Hepatocyte (in vitro differentiated cells): ENCODE results near the gene LY6G5B. TPM values are rescaled to one million over a fixed set of nuclear protein-coding genes. Genes with fewer than 3 reads are reported as not detected.
"Not testable (repeated sequence)": the region's sequence is repeated elsewhere in the genome, so short reads cannot be mapped to it uniquely, and the experiment has no call there.

Experiments
- DNase-seq: peaks from one replicate; pipeline ENCODE4 v3.0.0-alpha.2; 2016; ENCODE audit warnings: low spot score
- H2AFZ ChIP-seq: fragments of 200-600 bp; sonication (generic); 2 replicates; pipeline ENCODE4 v1.6.0; 2016; ENCODE audit warnings: antibody characterized with exemption, mild to moderate bottlenecking
- H3K27ac ChIP-seq: fragments of 200-600 bp; sonication (generic); 2 replicates; pipeline ENCODE4 v1.5.1; 2016; ENCODE audit warnings: mild to moderate bottlenecking
- H3K27me3 ChIP-seq: fragments of 200-600 bp; sonication (generic); 2 replicates; pipeline ENCODE4 v1.6.1; 2016
- H3K36me3 ChIP-seq: fragments of 200-600 bp; sonication (generic); replicated peaks from 2 replicates; pipeline ENCODE4 v1.5.1; 2016; ENCODE audit warnings: low read depth; ENCODE audit not compliant: insufficient read depth
- H3K4me1 ChIP-seq: fragments of 200-600 bp; sonication (generic); 2 replicates; pipeline ENCODE4 v1.5.1; 2016; ENCODE audit warnings: mild to moderate bottlenecking, moderate library complexity; ENCODE audit not compliant: insufficient read depth
- H3K4me2 ChIP-seq: fragments of 200-600 bp; sonication (generic); 2 replicates; pipeline ENCODE4 v1.6.0; 2016
- H3K4me3 ChIP-seq: fragments of 200-600 bp; sonication (generic); 2 replicates; pipeline ENCODE4 v1.5.1; 2016; ENCODE audit warnings: mild to moderate bottlenecking
- H3K79me2 ChIP-seq: fragments of 200-600 bp; sonication (generic); 2 replicates; pipeline ENCODE4 v1.6.0; 2017; ENCODE audit warnings: mild to moderate bottlenecking
- H3K9me2 ChIP-seq: fragments of 200-600 bp; sonication (generic); replicated peaks from 2 replicates; pipeline ENCODE4 v1.6.0; 2017; ENCODE audit warnings: mild to moderate bottlenecking; ENCODE audit not compliant: insufficient read depth
- H3K9me3 ChIP-seq: fragments of 200-600 bp; sonication (generic); 2 replicates; pipeline ENCODE4 v1.5.1; 2016; ENCODE audit warnings: low read depth, mild to moderate bottlenecking
- H4K20me1 ChIP-seq: fragments of 200-600 bp; sonication (generic); 2 replicates; pipeline ENCODE4 v1.6.0; 2016; ENCODE audit warnings: mild to moderate bottlenecking; ENCODE audit not compliant: insufficient read depth, poor library complexity, severe bottlenecking
- CTCF ChIP-seq: fragments of 200-600 bp; sonication (generic); IDR thresholded peaks from 2 replicates; pipeline ENCODE4 v1.5.1; 2016; ENCODE audit warnings: antibody characterized with exemption, mild to moderate bottlenecking; ENCODE audit not compliant: poor library complexity
- EZH2 ChIP-seq: fragments of 200-600 bp; sonication (generic); IDR thresholded peaks from 2 replicates; pipeline ENCODE4 v1.6.1; 2016; ENCODE audit warnings: antibody characterized with exemption, mild to moderate bottlenecking, borderline replicate concordance
- EZH2phosphoT487 ChIP-seq: fragments of 200-600 bp; sonication (generic); IDR thresholded peaks from one replicate; pipeline ENCODE4 v1.6.1; 2018; ENCODE audit warnings: antibody characterized with exemption, mild to moderate bottlenecking, low read depth, moderate library complexity; ENCODE audit not compliant: unreplicated experiment, severe bottlenecking
- WGBS: methylation state at CpG from one replicate; pipeline ENCODE4 v1.1.6; 2016; ENCODE audit warnings: low lambda C conversion rate; ENCODE audit errors: missing lambda C conversion rate; 5-methylcytosine and 5-hydroxymethylcytosine counted together
- polyA plus RNA-seq: library from polyadenylated mRNA; unstranded; fragments of >200 nt; fragmentation: Nextera tagmentation; extraction: Ambion mirVana; gene quantifications from 2 replicates; pipeline ENCODE4 v1.2.1, GENCODE V29; 2016
- total RNA-seq: library from RNA; depleted of rRNA; stranded (reverse); fragments of >200 nt; gene quantifications from 2 replicates; pipeline ENCODE4 v1.2.3, GENCODE V29; 2014

Gene LY6G5B
- total and polyA plus RNA-seq, 2 experiments from 2014 or later, result 5.3 to 14.9 TPM

- Histone ChIP-seq H3K27me3 (no peaks in the 10 kb centered on the region), H3K36me3 (no peaks in the 10 kb centered on the region), H3K4me2 (no peak overlapping the region), H3K4me1 (peaks cover 18% of the 10 kb centered on the region), H3K4me3 (no peak overlapping the region), H2AFZ (no peak overlapping the region), H3K9me2 (no peaks in the 10 kb centered on the region), H3K27ac (no peak overlapping the region), H4K20me1 (no peaks in the 10 kb centered on the region), H3K9me3 (no peaks in the 10 kb centered on the region), H3K79me2 (peaks cover 19% of the 10 kb centered on the region)
- no peak for TF ChIP-seq CTCF
- no peak for TF ChIP-seq EZH2
- no peak for TF ChIP-seq EZH2phosphoT487
- no peak for DNase-seq
- WGBS, result 93% methylated on average over 5 of the region's 6 CpGs
Measured at GRCh38 chr6:31705931-31706330, 36.2 kb downstream of the LY6G5B start.

DNA sequence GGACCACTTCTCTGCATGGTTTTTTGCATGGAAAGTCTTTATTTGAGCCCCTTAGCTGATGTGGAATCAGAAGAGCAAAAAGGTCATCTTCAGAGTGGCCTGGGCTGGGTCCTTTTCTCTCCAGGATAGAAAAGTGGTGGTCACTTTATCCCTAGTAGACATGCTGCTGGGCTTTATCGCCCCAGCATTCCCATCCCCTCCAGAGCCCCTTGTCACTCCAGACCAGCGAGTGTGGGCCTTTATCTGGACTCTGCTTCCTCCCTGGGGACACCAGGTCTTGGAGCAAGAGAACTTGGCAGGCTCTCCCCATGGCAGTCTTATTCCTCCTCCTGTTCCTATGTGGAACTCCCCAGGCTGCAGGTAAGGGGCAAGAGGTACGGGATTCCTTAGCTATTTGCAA, 36.8 kb downstream of the LY6G5B start, which contains the start of gene LY6G6F:
LY6G6F (plus strand) TSS at position 268 of the 400 bp plus-strand sequence; CDS start at position 309, 41 bp downstream.
- 80% methylated on average over 3 of the region's 3 CpGs for WGBS
- no peak for DNase-seq
- Histone ChIP-seq H4K20me1 (no peaks in the 10 kb centered on the region), H3K36me3 (no peaks in the 10 kb centered on the region), H2AFZ (no peak within 1 kb of the TSS), H3K4me3 (no peak within 1 kb of the TSS), H3K9me2 (no peaks in the 10 kb centered on the region), H3K4me1 (peaks cover 11% of the 10 kb centered on the region), H3K79me2 (peaks cover 12% of the 10 kb centered on the region), H3K9me3 (no peaks in the 10 kb centered on the region), H3K27ac (no peak within 1 kb of the TSS), H3K27me3 (no peaks in the 10 kb centered on the region), H3K4me2 (no peak within 1 kb of the TSS)
- TF ChIP-seq EZH2, result no peak
- no peak for TF ChIP-seq EZH2phosphoT487
- no peak for TF ChIP-seq CTCF

GRCh38 chr6:31707701-31708100, 37.9 kb downstream of the LY6G5B start:
- Histone ChIP-seq H3K4me2 (no peak overlapping the region), H3K79me2 (peaks cover 1% of the 10 kb centered on the region), H3K4me1 (peaks cover 5% of the 10 kb centered on the region), H4K20me1 (no peaks in the 10 kb centered on the region), H3K9me3 (no peaks in the 10 kb centered on the region), H3K4me3 (no peak overlapping the region), H3K27me3 (no peaks in the 10 kb centered on the region), H2AFZ (no peak overlapping the region), H3K27ac (no peak overlapping the region), H3K36me3 (no peaks in the 10 kb centered on the region), H3K9me2 (no peaks in the 10 kb centered on the region)
- DNase-seq, result no peak
- WGBS, result 91% methylated on average over 8 of the region's 10 CpGs
- TF ChIP-seq EZH2phosphoT487, result no peak
- no peak for TF ChIP-seq EZH2
- no peak for TF ChIP-seq CTCF

DNA sequence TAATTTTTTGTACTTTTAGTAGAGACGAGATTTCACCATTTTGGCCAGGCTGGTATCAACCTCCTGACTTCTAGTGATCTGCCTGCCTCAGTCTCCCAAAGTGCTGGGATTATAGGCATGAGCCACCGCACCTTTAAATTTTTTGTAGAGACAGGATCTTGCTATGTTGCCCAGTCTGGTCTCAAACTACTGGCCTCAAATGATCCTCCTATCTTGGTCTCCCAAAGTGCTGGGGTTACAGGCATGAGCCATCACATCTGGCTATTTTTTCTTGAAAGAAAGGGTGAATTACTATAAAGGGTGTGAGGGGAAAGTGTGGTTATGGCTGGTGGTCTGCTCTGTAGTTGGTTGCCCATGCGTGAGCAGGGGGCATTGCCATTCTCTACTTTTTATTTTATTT, 38.4 kb downstream of the LY6G5B start:
- no peak overlapping the region for H2AFZ ChIP-seq
- no peaks in the 10 kb centered on the region for H4K20me1 ChIP-seq
- H3K9me2 ChIP-seq, result no peaks in the 10 kb centered on the region
- H3K27ac ChIP-seq, result no peak overlapping the region
- no peaks in the 10 kb centered on the region for H3K27me3 ChIP-seq
- no peaks in the 10 kb centered on the region for H3K36me3 ChIP-seq
- H3K9me3 ChIP-seq, result no peaks in the 10 kb centered on the region
- H3K4me1 ChIP-seq, result peaks cover 5% of the 10 kb centered on the region
- no peak overlapping the region for H3K4me2 ChIP-seq
- H3K79me2 ChIP-seq, result no peaks in the 10 kb centered on the region
- no peak for DNase-seq
- no peak for TF ChIP-seq EZH2
- no peak for TF ChIP-seq CTCF
- TF ChIP-seq EZH2phosphoT487, result no peak
- H3K4me3 ChIP-seq, result no peak overlapping the region
- 99% methylated on average over 3 of the region's 3 CpGs for WGBS

DNA sequence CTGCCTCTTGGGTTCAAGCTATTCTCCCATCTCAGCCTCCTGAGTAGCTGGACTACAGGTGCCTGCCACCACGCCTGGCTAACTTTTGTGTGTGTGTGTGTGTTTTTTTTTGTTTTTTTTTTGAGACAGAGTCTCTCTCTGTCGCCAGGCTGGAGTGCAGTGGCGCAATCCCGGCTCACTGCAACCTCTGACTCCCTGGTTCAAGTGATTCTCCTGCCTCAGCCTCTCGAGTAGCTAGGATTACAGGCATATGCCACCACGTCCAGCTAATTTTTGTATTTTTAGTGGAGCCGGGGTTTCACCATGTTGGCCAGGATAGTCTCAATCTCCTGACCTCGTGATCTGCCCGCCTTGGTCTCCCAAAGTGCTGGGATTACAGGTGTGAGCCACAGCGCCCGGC, 39.4 kb downstream of the LY6G5B start:
- not testable (repeated sequence) for H3K9me3 ChIP-seq, H3K27ac ChIP-seq, H3K27me3 ChIP-seq, H3K4me3 ChIP-seq, H3K4me1 ChIP-seq, H4K20me1 ChIP-seq, DNase-seq, H2AFZ ChIP-seq, H3K36me3 ChIP-seq, H3K4me2 ChIP-seq, H3K9me2 ChIP-seq, H3K79me2 ChIP-seq
- 89% methylated on average over 11 of the region's 11 CpGs for WGBS
